Smooth muscle cell (in vitro differentiated cells): ENCODE measurements around the gene DSCAML1. TPM values are rescaled to one million over a fixed set of nuclear protein-coding genes. Genes with fewer than 3 reads are reported as not detected.

Experiments used
- DNase-seq: peaks from one replicate; lab custom pipeline; 2025; ENCODE audit not compliant: unreplicated experiment; lab: John Stamatoyannopoulos, UW
- H2AFZ ChIP-seq: fragments of 200-600 bp; sonication (generic); 2 replicates; pipeline ENCODE4 v1.6.0; 2016; ENCODE audit warnings: antibody characterized with exemption, low read depth, mild to moderate bottlenecking
- H3F3A ChIP-seq: fragments of 200-600 bp; sonication (generic); 2 replicates; pipeline ENCODE4 v1.6.0; 2017; ENCODE audit warnings: antibody characterized with exemption, low read depth
- H3K27ac ChIP-seq: fragments of 200-600 bp; sonication (generic); 2 replicates; pipeline ENCODE4 v1.5.1; 2016; ENCODE audit warnings: low read depth, mild to moderate bottlenecking
- H3K27me3 ChIP-seq: fragments of 200-600 bp; sonication (generic); 2 replicates; pipeline ENCODE4 v1.6.1; 2016; ENCODE audit warnings: low read depth, mild to moderate bottlenecking
- H3K36me3 ChIP-seq: fragments of 200-600 bp; sonication (generic); 2 replicates; pipeline ENCODE4 v1.5.1; 2016; ENCODE audit warnings: low read depth
- H3K4me1 ChIP-seq: fragments of 200-600 bp; sonication (generic); 2 replicates; pipeline ENCODE4 v1.5.1; 2016; ENCODE audit warnings: low read depth
- H3K4me2 ChIP-seq: fragments of 200-600 bp; sonication (generic); 2 replicates; pipeline ENCODE4 v1.6.0; 2016; ENCODE audit warnings: mild to moderate bottlenecking
- H3K4me3 ChIP-seq: fragments of 200-600 bp; sonication (generic); 2 replicates; pipeline ENCODE4 v1.5.1; 2016; ENCODE audit warnings: mild to moderate bottlenecking
- H3K79me2 ChIP-seq: fragments of 200-600 bp; sonication (generic); 2 replicates; pipeline ENCODE4 v1.6.0; 2016; ENCODE audit warnings: low read depth, mild to moderate bottlenecking
- H3K9ac ChIP-seq: fragments of 200-600 bp; sonication (generic); 2 replicates; pipeline ENCODE4 v1.6.0; 2016; ENCODE audit warnings: low read depth
- H3K9me3 ChIP-seq: fragments of 200-600 bp; sonication (generic); replicated peaks from 2 replicates; pipeline ENCODE4 v1.5.1; 2016; ENCODE audit warnings: low read depth
- H4K20me1 ChIP-seq: fragments of 200-600 bp; sonication (generic); 2 replicates; pipeline ENCODE4 v1.6.0; 2016; ENCODE audit warnings: low read depth
- CTCF ChIP-seq: fragments of 200-600 bp; sonication (generic); IDR thresholded peaks from 2 replicates; pipeline ENCODE4 v1.5.1; 2017; ENCODE audit warnings: borderline replicate concordance, mild to moderate bottlenecking, antibody characterized with exemption; ENCODE audit not compliant: insufficient read depth, poor library complexity, severe bottlenecking
- WGBS: methylation state at CpG from one replicate; pipeline ENCODE4 v1.1.7; 2016; ENCODE audit warnings: low lambda C conversion rate; 5-methylcytosine and 5-hydroxymethylcytosine counted together
- polyA plus RNA-seq: library from polyadenylated mRNA; unstranded; fragments of >200 nt; fragmentation: Nextera tagmentation; extraction: Ambion mirVana; gene quantifications from 2 replicates; pipeline ENCODE4 v1.2.1, GENCODE V29; 2016
- total RNA-seq: library from RNA; depleted of rRNA; stranded (reverse); fragments of >200 nt; gene quantifications from 2 replicates; pipeline ENCODE4 v1.2.3, GENCODE V29; 2014

Gene DSCAML1
- total and polyA plus RNA-seq, 2 experiments from 2014 or later, result 0.22 TPM; not detected in 1

DNA sequence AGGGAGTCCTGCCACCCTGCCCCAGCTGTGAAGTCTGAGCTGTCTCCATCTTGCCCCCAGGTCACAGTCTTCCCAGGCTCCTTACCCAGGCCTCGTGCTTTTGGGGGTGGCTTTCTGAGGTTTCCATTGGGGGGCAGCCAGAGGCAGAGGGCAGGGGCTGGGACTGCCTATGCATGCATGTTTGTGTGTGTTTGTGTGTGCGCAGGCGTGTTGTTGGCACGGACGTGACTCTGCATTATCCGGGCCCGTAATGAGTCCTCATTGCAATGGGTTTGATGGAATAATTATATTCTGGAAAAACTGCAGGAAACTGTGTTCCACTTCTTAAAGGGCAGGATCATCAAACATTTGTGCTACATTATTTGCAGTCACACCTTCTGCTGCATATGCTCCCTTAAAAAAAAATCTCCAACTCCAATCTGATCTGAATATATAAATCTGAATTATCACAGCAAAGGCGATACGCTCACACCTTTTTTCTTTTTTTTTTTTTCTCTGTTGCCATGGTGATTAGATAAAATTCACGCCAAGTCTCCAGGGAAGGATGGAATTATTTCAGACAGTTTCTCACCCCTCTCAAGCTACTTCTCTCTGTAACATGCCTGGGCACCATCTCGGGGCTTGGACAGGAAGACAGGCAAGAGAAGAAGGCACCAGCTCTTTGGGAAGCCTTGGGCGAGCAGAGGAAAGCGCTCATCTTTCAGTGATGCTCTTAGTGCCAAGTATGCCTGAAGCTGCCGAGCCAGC is 45.9 kb downstream of the DSCAML1 start:
- H3K4me3 ChIP-seq, result no peak overlapping the region
- no peak overlapping the region for H3K4me2 ChIP-seq
- no peaks in the 10 kb centered on the region for H3K4me1 ChIP-seq
- no peaks in the 10 kb centered on the region for H4K20me1 ChIP-seq
- peaks cover 37% of the 10 kb centered on the region for H3K27me3 ChIP-seq
- no peak overlapping the region for H2AFZ ChIP-seq
- no peaks in the 10 kb centered on the region for H3F3A ChIP-seq
- DNase-seq, result no peak
- WGBS, result 94% methylated on average over 14 of the region's 14 CpGs
- H3K9me3 ChIP-seq, result no peaks in the 10 kb centered on the region
- no peak overlapping the region for H3K9ac ChIP-seq
- no peaks in the 10 kb centered on the region for H3K79me2 ChIP-seq
- H3K36me3 ChIP-seq, result no peaks in the 10 kb centered on the region
- TF ChIP-seq CTCF, result no peak
- no peak overlapping the region for H3K27ac ChIP-seq

GRCh38 chr11:117750357-117750756 is 46.7 kb downstream of the DSCAML1 start:
- Histone ChIP-seq H4K20me1 (no peaks in the 10 kb centered on the region), H3F3A (no peaks in the 10 kb centered on the region), H3K9me3 (no peaks in the 10 kb centered on the region), H2AFZ (no peak overlapping the region), H3K4me2 (no peak overlapping the region), H3K9ac (no peak overlapping the region), H3K27me3 (peaks cover 29% of the 10 kb centered on the region), H3K79me2 (no peaks in the 10 kb centered on the region), H3K4me3 (no peak overlapping the region), H3K36me3 (no peaks in the 10 kb centered on the region), H3K27ac (no peak overlapping the region), H3K4me1 (no peaks in the 10 kb centered on the region)
- DNase-seq, result no peak
- no peak for TF ChIP-seq CTCF
- 88% methylated on average over 5 of the region's 5 CpGs for WGBS

DNA sequence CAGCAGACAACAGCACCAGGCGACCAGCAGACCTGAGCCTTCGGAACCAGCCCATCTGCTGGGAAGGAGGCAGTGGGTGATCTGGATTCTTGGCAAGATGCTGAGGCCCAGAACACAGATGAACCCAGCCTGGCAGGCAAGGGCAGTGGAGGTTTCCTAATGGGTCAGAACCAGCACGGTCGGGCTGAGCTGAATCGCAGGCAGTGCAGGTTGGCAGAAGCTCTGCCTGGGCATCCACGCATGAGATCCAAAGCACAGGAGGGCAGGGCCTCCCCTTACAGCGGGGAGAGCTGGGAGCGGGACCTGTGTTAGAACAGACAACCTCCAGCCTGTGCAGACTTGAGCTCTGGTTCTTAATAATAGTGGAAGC is 47.5 kb downstream of the DSCAML1 start:
- no peaks in the 10 kb centered on the region for H4K20me1 ChIP-seq
- WGBS, result 93% methylated on average over 8 of the region's 8 CpGs

More for the DNA sequence above, 47.5 kb downstream of the DSCAML1 start:
- Histone ChIP-seq H3K4me3 (no peak overlapping the region), H3F3A (no peaks in the 10 kb centered on the region), H3K36me3 (no peaks in the 10 kb centered on the region), H3K4me1 (no peaks in the 10 kb centered on the region), H3K9me3 (no peaks in the 10 kb centered on the region), H3K9ac (no peak overlapping the region), H2AFZ (no peak overlapping the region), H3K79me2 (no peaks in the 10 kb centered on the region), H3K27me3 (peaks cover 21% of the 10 kb centered on the region), H3K27ac (no peak overlapping the region), H3K4me2 (no peak overlapping the region)
- no peak for TF ChIP-seq CTCF
- DNase-seq, result no peak
